Neuronal stem cell (in vitro differentiated cells): ENCODE results near the gene PICALM.

Experiments used
- DNase-seq: peaks from one replicate; pipeline ENCODE4 v3.0.0-alpha.2; 2013; ENCODE audit warnings: low spot score
- H2AFZ ChIP-seq: one replicate; pipeline ENCODE4 v1.6.1; 2013; ENCODE audit warnings: mild to moderate bottlenecking, low read length, inconsistent platforms
- H2AK5ac ChIP-seq: 2 replicates; pipeline ENCODE4 v1.6.1; 2013; ENCODE audit warnings: low read depth, mild to moderate bottlenecking, inconsistent platforms, low read length, moderate library complexity, mixed read lengths
- H2BK120ac ChIP-seq: 2 replicates; pipeline ENCODE4 v1.6.1; 2013; ENCODE audit warnings: low read depth, mild to moderate bottlenecking, inconsistent platforms, low read length, moderate library complexity, mixed read lengths
- H2BK12ac ChIP-seq: one replicate; pipeline ENCODE4 v1.6.1; 2013; ENCODE audit warnings: low read length, inconsistent platforms
- H2BK15ac ChIP-seq: 2 replicates; pipeline ENCODE4 v1.6.1; 2013; ENCODE audit warnings: mild to moderate bottlenecking, low read length, inconsistent platforms, mixed read lengths
- H2BK5ac ChIP-seq: one replicate; pipeline ENCODE4 v1.6.1; 2013; ENCODE audit warnings: inconsistent platforms, mild to moderate bottlenecking, low read length, moderate library complexity
- H3K14ac ChIP-seq: one replicate; pipeline ENCODE4 v1.6.1; 2013; ENCODE audit warnings: low read length, inconsistent platforms
- H3K18ac ChIP-seq: 2 replicates; pipeline ENCODE4 v1.6.1; 2013; ENCODE audit warnings: low read length, inconsistent platforms
- H3K23ac ChIP-seq: 2 replicates; pipeline ENCODE4 v1.6.1; 2013; ENCODE audit warnings: low read depth, mild to moderate bottlenecking, mixed read lengths, low read length, inconsistent platforms; ENCODE audit not compliant: poor library complexity
- H3K27ac ChIP-seq: replicated peaks from 3 replicates; pipeline ENCODE4 v1.5.1; 2013; ENCODE audit warnings: low read length, inconsistent platforms
- H3K27me3 ChIP-seq, 3 experiments: 2 replicates each; pipeline ENCODE4 v1.6.1; 2013; ENCODE audit warnings: low read length in 3 of 3, mild to moderate bottlenecking in 2 of 3, inconsistent platforms in 1 of 3, low read depth in 1 of 3, mixed read lengths in 1 of 3, moderate library complexity in 1 of 3; ENCODE audit not compliant: control insufficient read depth in 3 of 3, insufficient read depth in 3 of 3
- H3K36me3 ChIP-seq, 2 donors: replicated peaks in 1 of 2; 2 replicates each; pipeline ENCODE4 v1.6.1; 2013; ENCODE audit warnings: low read length in 2 of 2; ENCODE audit not compliant: control insufficient read depth in 2 of 2, insufficient read depth in 2 of 2
- H3K4ac ChIP-seq: 2 replicates; pipeline ENCODE4 v1.6.1; 2013; ENCODE audit warnings: inconsistent platforms, mild to moderate bottlenecking, low read length, moderate library complexity
- H3K4me1 ChIP-seq, 2 donors: 1 replicate in 1 of 2; 2 replicates in 1 of 2; pipeline ENCODE4 v1.6.1; 2013; ENCODE audit warnings: low read length in 2 of 2, low read depth in 1 of 2; ENCODE audit not compliant: control insufficient read depth in 2 of 2, insufficient read depth in 1 of 2
- H3K4me2 ChIP-seq: one replicate; pipeline ENCODE4 v1.6.1; 2013; ENCODE audit warnings: mild to moderate bottlenecking, low read length, inconsistent platforms; ENCODE audit not compliant: insufficient read depth, poor library complexity, severe bottlenecking
- H3K4me3 ChIP-seq, 2 donors: 2 replicates each; pipeline ENCODE4 v1.5.1; 2013; ENCODE audit warnings: low read length in 2 of 2, mild to moderate bottlenecking in 2 of 2, inconsistent platforms in 1 of 2, moderate library complexity in 1 of 2
- H3K79me1 ChIP-seq: one replicate; pipeline ENCODE4 v1.6.1; 2013; ENCODE audit warnings: low read depth, mild to moderate bottlenecking, inconsistent platforms, low read length, moderate library complexity
- H3K9ac ChIP-seq: one replicate; pipeline ENCODE4 v1.6.1; 2013; ENCODE audit warnings: mild to moderate bottlenecking, low read depth, low read length, inconsistent platforms; ENCODE audit not compliant: poor library complexity
- H3K9me3 ChIP-seq, 2 donors: replicated peaks in 1 of 2; 2 replicates each; pipeline versions ENCODE3 to v1.6.1; 2013; ENCODE audit warnings: low read length in 2 of 2, mild to moderate bottlenecking in 2 of 2, inconsistent platforms in 1 of 2, low read depth in 1 of 2, mixed read lengths in 1 of 2, moderate library complexity in 1 of 2; ENCODE audit not compliant: control insufficient read depth in 2 of 2, insufficient read depth in 1 of 2
- H4K8ac ChIP-seq: one replicate; pipeline ENCODE4 v1.6.1; 2013; ENCODE audit warnings: low read depth, mild to moderate bottlenecking, inconsistent platforms, low read length, moderate library complexity
- H4K91ac ChIP-seq: one replicate; pipeline ENCODE4 v1.6.1; 2013; ENCODE audit warnings: low read length, low read depth, mild to moderate bottlenecking, inconsistent platforms; ENCODE audit not compliant: poor library complexity
- WGBS, 2 donors: extraction: QIAGEN DNeasy Blood & Tissue Kit; methylation state at CpG; one replicate each; pipeline ENCODE4 v1.1.7; 2013; ENCODE audit warnings: missing lambda C conversion rate in 2 of 2, mixed read lengths in 1 of 2; ENCODE audit not compliant: insufficient read length in 2 of 2, insufficient replicate concordance in 1 of 2; ENCODE audit errors: extremely low coverage in 2 of 2; 5-methylcytosine and 5-hydroxymethylcytosine counted together

Gene PICALM

GRCh38 chr11:85913513-85913912, 155.4 kb downstream of the PICALM start:
- H2BK5ac ChIP-seq = no peak overlapping the region
- H3K79me1 ChIP-seq = no peaks in the 10 kb centered on the region
- H3K4ac ChIP-seq = no peak overlapping the region
- peaks cover 0 to 11% (median 0%) of the 10 kb centered on the region in 3 experiments for H3K27me3 ChIP-seq
- no peak for DNase-seq
- no peak overlapping the region for H3K18ac ChIP-seq
- no peak overlapping the region for H3K27ac ChIP-seq
- H2AFZ ChIP-seq = no peak overlapping the region
- H2BK120ac ChIP-seq = no peak overlapping the region
- H3K23ac ChIP-seq = no peak overlapping the region
- peaks cover 0 to 3% of the 10 kb centered on the region in 2 donors for H3K9me3 ChIP-seq
- H4K8ac ChIP-seq = no peak overlapping the region
- H3K4me3 ChIP-seq = no peak overlapping the region
- H3K9ac ChIP-seq = no peak overlapping the region
- no peak overlapping the region for H2BK15ac ChIP-seq
- no peak overlapping the region for H4K91ac ChIP-seq
- no peaks in the 10 kb centered on the region for H3K36me3 ChIP-seq
- H2AK5ac ChIP-seq = no peak overlapping the region
- H3K4me1 ChIP-seq = peaks cover 0 to 2% of the 10 kb centered on the region in 2 donors
- H2BK12ac ChIP-seq = no peak overlapping the region
- H3K4me2 ChIP-seq = no peak overlapping the region
- no peak overlapping the region for H3K14ac ChIP-seq

GRCh38 chr11:85912414-85912813, 156.5 kb downstream of the PICALM start:
- Histone ChIP-seq H3K27me3 (peaks cover 0 to 11% (median 0%) of the 10 kb centered on the region in 3 experiments), H2AFZ (no peak overlapping the region), H3K9me3 (peaks cover 0 to 3% of the 10 kb centered on the region in 2 donors), H2BK15ac (no peak overlapping the region), H3K27ac (no peak overlapping the region), H4K91ac (no peak overlapping the region), H3K23ac (no peak overlapping the region), H2BK5ac (no peak overlapping the region), H4K8ac (no peak overlapping the region), H3K4me1 (peaks cover 0 to 2% of the 10 kb centered on the region in 2 donors), H2AK5ac (no peak overlapping the region), H3K4me3 (no peak overlapping the region), H3K14ac (no peak overlapping the region), H3K9ac (no peak overlapping the region), H3K4ac (no peak overlapping the region), H3K4me2 (no peak overlapping the region), H3K18ac (no peak overlapping the region), H3K79me1 (no peaks in the 10 kb centered on the region), H2BK120ac (no peak overlapping the region), H2BK12ac (no peak overlapping the region), H3K36me3 (no peaks in the 10 kb centered on the region)
- WGBS, 2 donors = no CpG with 5 or more reads among the region's 2 CpGs
- DNase-seq = no peak
